GM19238 (cell line): Measurements from ENCODE around the gene ADGRE2.
"Not testable (repeated sequence)": the region's sequence is repeated elsewhere in the genome, so short reads cannot be mapped to it uniquely, and the experiment has no call there.

Experiments
- DNase-seq: peaks from one replicate; pipeline ENCODE4 v3.0.0; 2011; ENCODE audit warnings: low spot score; ENCODE audit not compliant: insufficient read length

Gene ADGRE2

GRCh38 chr19:14780622-14781225, 2.4 kb upstream of the ADGRE2 start:
- DNase-seq: not testable (repeated sequence)

DNA sequence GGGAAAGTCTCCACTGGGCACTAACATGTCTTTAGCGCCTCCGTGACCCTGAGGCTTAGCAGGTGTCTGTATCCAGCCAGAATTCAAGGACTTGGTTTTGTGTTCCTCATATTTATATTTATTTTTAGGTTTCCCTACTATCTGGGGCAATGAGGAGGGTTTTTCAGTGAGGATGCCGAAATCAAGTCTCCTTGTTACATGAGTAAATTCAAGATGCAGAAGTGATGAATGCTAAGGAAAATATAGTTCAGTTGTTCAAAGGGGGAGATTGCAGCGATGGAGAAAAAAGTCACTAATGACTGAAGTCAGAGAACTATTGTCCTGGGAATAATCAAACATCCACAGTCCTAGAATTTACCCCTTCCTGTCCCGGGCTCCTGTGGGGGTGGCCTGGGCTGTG, 791 bp upstream of the ADGRE2 start:
- no peak for DNase-seq

GRCh38 chr19:14777645-14778044, 715 bp downstream of the ADGRE2 start:
- not testable (repeated sequence) for DNase-seq

DNA sequence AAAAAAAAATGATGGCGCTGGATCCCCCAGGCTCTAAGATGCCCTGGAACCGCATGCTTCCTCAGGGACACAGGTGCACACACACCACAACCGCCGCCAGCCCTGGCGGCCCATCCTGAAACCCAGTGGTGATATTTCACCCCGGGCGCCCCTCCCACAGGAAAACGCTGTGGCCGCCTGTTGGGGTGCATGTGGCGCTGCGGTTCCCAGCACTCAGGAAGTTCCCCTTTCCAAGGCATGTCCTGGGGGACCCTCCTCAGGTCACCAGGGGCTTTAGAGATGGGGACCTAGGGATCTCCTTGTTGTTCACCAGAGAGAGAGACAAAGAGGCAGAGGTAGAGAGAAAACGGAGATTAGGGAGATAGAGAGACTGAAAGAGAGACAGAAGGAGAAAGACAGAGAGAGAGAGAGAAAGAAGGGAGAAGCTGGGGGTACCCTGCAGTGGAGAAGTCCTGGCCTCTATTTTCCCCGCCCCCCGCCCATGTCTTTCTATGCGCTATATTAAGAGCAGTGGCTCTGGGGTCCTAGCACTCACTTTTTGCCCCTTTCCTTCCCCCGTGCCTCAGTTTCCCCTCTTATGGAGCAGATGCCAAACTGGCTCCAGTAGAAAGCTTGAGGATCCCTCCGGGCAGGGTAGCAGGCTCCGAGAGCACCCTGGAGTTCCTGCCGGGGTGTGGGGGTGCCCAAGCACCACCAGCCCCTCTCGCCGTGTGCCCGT, 2.3 kb downstream of the ADGRE2 start:
- DNase-seq: no peak

DNA sequence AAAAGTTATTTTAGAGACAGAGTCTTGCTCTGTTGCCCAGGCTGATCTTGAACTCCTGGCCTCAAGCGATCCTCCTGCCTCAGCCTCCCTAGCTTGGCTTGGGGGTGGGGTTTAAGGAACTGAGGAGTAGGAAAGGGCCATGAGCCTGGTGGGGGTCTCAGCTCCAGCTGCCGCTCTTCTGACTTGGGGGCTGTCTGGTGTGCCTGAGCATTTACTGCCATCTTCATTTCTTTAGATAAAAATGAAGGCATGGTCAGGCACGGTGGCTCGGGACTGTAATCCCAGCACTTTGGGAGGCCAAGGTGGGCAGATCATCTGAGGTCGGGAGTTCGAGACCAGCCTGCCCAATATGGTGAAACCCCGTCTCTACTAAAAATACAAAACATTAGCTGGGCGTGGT, 3.0 kb downstream of the ADGRE2 start:
- not testable (repeated sequence) for DNase-seq

DNA sequence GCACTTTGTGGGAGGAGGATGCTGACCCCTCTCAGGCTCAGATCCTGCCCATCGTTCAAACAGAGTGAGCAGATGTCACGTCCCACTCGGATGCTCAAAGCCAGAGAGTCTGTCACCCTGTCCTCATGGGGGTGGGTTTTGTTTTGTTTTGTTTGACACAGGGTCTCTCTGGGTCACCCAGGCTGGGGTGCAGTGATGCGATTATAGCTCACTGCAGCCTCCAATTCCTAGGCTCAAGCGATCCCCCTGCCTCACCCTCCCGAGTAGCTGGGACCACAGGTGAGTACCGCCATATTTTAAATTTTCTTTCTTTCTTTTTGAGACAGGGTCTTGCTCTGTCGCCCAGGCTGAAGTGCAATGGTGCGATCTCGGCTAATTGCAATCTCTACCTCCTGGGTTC, 4.0 kb downstream of the ADGRE2 start:
- no peak for DNase-seq

GRCh38 chr19:14773722-14774121, 4.6 kb downstream of the ADGRE2 start:
- DNase-seq: not testable (repeated sequence)

DNA sequence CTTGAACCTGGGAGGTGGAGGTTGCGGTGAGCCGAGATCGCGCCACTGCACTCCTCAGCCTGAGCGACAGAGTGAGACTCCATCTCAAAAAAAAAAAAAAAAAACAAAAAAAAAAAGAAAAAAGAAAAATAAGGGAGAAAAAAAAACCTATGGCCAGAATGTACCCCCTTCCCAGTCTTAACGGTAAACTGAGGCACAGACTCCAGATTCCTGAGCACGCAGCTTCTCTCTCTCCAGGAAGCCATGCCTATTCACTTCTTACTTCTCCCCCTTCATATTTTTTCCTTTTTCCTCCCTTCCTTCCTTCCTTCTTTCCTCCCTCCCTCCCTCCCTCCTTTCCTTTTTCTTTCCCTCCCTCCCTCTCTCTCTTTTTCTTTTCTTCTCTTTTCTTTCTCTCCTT, 5.4 kb downstream of the ADGRE2 start:
- DNase-seq: no peak

- DNase-seq: no peak
These were observed 5.9 kb downstream of the ADGRE2 start for GRCh38 chr19:14772467-14772866.

DNA sequence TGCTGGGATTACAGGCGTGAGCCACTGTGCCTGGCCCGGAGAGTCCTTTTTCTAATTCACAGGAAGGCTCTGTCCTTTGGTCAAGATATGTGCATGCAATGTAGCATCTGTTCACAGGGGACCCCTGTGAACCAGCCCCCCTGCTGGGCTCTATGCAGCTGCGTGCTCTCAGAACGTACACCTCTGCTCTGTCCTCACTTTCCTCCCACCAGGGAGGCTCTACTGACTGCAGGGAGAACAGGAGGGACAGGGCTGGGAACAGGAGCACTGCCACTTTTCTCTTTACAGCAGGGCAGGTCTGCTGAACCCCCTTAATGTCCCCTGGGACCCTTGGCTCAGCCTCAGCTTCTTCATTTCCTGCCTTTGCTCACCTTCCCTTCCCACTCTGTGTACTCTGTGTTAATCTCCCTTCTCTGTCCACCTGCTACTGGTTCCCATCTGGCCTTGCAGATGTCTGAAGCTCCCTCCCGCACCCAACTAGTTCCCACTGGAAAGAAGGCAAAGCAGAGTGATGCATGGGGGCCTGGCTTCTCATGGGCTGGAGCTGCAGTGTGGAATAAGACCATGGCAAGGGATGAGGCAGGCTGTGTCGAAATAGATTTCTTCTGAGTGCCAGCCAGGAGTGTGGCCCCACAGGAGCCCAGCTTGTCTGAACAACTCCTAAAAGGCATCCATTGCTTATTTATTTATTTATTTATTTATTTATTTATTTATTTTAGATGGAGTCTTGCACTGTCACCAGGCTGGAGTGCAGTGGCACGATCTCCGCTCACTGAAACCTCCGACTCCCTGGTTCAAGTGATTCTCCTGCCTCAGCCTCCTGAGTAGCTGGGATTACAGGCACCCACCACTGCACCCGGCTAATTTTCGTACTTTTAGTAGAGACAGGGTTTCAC, 7.2 kb downstream of the ADGRE2 start:
- no peak for DNase-seq

DNA sequence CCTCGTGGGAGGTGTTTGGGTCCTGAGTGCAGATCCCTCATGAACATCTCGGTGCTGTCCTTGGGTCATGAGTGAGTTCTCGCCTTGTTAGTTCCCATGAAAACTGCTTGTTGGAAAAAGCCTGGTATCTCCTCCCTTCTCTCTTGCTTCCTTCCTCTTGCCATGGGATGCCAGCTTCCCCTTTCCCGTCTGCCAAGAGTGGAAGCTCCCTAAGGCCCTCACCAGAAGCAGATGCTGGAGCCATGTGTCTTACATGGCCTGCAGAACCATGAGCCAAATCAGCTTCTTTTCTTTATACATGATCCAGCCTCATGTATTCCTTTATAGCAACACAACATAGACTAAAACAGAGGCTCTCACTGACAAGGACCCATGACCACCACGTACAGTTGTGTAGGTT, 8.2 kb downstream of the ADGRE2 start:
- DNase-seq: no peak

DNA sequence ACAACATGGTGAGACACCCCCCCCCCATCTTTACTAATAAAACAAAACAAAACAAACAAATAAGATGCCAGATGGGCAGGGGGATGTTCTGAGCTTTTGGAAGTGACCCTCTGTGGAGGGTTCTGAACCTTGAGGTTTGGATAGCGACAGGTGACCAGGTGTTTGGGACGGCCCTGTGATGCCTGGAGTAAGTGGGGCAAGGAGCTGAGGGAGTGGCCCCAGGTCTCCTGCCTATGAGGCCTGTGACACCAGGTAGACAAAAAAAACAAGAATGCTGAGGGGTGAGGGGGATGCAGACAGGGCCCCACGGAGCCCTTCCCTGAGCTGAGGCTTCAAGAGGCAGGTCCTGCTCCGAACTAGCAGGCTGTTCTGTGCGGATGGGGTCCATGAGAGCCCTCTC, 9.2 kb downstream of the ADGRE2 start:
- DNase-seq: no peak

- DNase-seq: no peak
These were observed 10.4 kb downstream of the ADGRE2 start for GRCh38 chr19:14768001-14768400.

- no peak for DNase-seq
These were observed 10.8 kb downstream of the ADGRE2 start for GRCh38 chr19:14767466-14767971.

GRCh38 chr19:14765841-14766240, 12.5 kb downstream of the ADGRE2 start:
- not testable (repeated sequence) for DNase-seq

GRCh38 chr19:14765403-14765802, 13.0 kb downstream of the ADGRE2 start:
- DNase-seq: not testable (repeated sequence)

DNA sequence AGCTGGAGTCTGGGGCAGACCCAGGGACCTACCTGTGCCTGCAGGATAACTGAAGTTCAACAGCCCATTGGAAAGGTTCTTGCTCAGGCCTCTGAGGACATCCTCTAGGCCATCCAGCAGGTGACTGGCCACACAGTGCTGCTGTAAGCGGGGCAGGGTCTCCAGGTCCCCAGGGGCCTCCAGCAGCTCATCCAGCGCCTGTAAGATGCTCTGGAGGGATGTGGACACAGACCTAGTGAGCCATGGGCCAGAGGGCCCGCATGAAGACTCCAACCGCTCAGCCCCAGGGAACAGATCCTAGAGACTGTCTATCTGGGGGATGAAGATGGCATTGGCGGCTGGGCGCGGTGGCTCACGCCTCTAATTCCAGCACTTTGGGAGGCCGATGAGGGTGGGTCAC, 14.0 kb downstream of the ADGRE2 start:
- DNase-seq: no peak

DNA sequence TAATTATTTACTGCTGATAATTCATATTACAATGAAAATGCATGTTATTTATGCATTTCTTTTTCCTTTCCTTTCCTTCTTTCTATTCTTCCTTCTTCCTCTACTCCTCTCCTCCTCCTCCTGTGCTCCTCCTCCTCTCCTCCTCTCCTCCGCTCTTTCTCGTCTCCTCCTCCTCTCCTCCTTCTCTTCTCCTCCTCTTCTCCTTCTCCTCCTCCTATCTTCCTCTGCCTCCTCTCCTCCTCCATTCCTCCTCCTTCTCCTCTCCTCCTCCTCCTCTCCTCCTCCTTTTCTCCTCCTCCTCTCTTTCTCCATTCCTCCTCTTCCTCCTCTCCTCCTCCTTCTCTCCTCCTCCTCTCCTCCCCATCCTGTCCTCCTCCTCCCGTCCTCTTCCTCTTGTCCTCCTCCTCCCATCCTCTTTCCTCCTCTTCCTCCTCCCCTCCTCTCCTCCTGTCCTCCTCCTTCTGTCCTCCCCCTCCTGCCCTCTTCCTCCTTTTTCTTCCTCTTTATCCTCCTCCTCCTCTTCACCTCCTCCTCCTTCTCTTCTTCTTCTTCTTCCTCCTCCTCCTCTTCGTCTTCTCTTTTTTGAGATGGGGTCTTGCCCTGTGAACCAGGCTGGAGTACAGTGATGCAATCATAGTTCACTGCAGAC, 14.7 kb downstream of the ADGRE2 start:
- DNase-seq: no peak

DNA sequence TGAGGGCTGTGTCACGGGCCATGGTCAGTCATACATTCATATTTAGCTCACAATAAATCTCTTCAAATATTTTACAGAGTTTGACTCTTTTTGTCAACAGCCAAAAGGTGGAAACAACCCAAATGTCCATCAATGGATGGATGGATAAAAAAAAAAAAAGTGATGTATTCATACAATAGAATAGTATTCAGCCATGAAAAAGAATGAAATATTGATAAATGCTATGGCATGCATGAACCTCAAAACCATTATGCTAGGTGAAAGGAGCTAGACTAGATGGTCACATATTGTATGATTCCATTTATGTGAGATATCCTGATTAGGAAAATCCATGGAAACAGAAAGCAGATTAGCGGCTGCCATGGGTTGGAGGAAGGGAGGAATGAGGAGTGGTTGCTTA, 16.2 kb downstream of the ADGRE2 start:
- no peak for DNase-seq

- DNase-seq: no peak
These were observed 16.8 kb downstream of the ADGRE2 start for GRCh38 chr19:14761607-14762006.

DNA sequence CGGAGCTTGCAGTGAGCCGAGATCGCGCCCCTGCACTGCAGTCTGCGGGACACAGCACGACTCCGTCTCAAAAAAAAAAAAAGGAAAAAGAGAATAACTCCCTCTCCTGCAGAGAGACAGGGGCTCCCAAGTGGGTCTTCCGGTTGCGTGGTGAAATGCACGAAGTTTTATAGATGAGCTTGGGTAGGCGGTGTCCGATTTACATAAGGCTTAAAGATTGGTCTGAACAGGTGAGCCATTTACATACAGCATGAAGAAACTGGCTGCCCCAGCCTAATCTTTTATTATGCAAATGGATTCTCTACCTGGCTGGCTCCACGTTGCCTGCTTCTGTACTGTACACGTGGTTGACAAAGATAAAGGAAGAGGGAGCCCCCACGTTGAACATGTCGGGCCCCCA, 19.5 kb downstream of the ADGRE2 start:
- DNase-seq: no peak

DNA sequence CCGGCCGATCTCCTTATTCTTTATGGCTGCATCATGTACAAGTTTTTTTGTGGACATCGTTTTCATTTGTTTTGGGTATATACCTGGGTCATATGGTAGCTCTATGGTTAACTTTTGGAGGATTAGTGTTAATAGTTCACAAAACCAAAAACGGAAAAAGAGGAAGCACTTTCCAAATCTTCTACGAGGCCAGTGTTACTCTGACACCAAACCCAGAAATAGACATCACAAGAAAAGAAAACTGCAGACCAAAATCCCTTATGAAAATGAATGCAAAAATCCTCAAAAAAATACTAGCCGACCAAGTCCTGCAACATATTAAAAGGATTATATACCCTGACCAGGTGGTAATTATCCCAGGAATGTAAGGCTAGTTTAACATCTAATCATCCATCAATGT, 29.8 kb downstream of the ADGRE2 start:
- DNase-seq: no peak
